ENCODE data around the gene NRL.

GRCh38 chr14:24131549-24131966 is 16.8 kb upstream of the NRL start:
- TF ChIP-seq, protein P1, sequence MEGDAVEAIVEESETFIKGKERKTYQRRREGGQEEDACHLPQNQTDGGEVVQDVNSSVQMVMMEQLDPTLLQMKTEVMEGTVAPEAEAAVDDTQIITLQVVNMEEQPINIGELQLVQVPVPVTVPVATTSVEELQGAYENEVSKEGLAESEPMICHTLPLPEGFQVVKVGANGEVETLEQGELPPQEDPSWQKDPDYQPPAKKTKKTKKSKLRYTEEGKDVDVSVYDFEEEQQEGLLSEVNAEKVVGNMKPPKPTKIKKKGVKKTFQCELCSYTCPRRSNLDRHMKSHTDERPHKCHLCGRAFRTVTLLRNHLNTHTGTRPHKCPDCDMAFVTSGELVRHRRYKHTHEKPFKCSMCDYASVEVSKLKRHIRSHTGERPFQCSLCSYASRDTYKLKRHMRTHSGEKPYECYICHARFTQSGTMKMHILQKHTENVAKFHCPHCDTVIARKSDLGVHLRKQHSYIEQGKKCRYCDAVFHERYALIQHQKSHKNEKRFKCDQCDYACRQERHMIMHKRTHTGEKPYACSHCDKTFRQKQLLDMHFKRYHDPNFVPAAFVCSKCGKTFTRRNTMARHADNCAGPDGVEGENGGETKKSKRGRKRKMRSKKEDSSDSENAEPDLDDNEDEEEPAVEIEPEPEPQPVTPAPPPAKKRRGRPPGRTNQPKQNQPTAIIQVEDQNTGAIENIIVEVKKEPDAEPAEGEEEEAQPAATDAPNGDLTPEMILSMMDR (IDR thresholded peaks at IDR 0.05), result no peak
- no peak for TF ChIP-seq POLR2A (IDR thresholded peaks at IDR 0.05)
